ENCODE results near the gene ATXN7. TPM values are rescaled to one million over a fixed set of nuclear protein-coding genes. Genes with fewer than 3 reads are reported as not detected.

Gene ATXN7
- total RNA-seq, 2 experiments from 2014 or later = 15.2 to 35.2 TPM

DNA sequence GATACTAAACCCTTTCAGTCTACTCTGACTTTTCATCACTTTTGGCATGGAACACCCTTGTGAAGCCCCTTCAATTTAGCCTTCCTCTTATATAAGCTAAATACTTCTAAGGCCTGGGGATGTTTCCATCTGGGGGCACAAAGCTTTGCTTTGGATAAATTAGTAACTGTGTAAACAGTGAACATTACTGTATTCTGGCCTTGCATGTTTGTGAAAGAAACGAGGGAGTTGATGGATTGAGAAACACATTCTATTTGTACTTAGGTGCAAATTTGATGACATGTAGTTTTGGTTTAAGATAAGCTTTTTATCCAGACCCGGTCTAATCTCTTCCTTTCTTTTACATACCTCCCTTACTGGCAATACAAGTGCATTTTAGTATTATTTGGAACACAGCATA lies 139.9 kb downstream of the ATXN7 start:
- intact Hi-C loops (cut with micrococcal nuclease; ENCODE audit: unreplicated experiment) = no loop called here
- Histone ChIP-seq H3K27ac (ENCODE audit: low read depth, low read length, poor library complexity, severe bottlenecking) (no peak overlapping the region), H2AFZ (ENCODE audit: low read length) (no peak overlapping the region), H3K4me3 (ENCODE audit: low read depth, low read length, poor library complexity, severe bottlenecking) (no peak overlapping the region), H4K20me1 (ENCODE audit: insufficient read depth, low read length) (no peaks in the 10 kb centered on the region), H3K36me3 (ENCODE audit: insufficient read depth, low read length) (peaks cover 94% of the 10 kb centered on the region), H3K9me3 (ENCODE audit: low read length) (no peaks in the 10 kb centered on the region), H3K4me2 (ENCODE audit: low read length) (no peak overlapping the region), H3K4me1 (ENCODE audit: insufficient read depth, low read length, poor library complexity, severe bottlenecking) (no peaks in the 10 kb centered on the region), H3K79me2 (ENCODE audit: insufficient read depth, low read depth, low read length) (no peaks in the 10 kb centered on the region), H3K9me2 (ENCODE audit: insufficient read depth, low read length) (no peaks in the 10 kb centered on the region)
- POLR2A ChIA-PET = interaction anchor here (0.6 kb wide), 1 partner anchor 25 kb away, joined by 3 read pairs; no protein-coding TSS in a partner anchor
- CTCF ChIA-PET (ENCODE audit: unreplicated experiment) = no interaction called here
- no TSS peak for BruUV-seq (replicated peaks)
- TF ChIP-seq, protein P1, sequence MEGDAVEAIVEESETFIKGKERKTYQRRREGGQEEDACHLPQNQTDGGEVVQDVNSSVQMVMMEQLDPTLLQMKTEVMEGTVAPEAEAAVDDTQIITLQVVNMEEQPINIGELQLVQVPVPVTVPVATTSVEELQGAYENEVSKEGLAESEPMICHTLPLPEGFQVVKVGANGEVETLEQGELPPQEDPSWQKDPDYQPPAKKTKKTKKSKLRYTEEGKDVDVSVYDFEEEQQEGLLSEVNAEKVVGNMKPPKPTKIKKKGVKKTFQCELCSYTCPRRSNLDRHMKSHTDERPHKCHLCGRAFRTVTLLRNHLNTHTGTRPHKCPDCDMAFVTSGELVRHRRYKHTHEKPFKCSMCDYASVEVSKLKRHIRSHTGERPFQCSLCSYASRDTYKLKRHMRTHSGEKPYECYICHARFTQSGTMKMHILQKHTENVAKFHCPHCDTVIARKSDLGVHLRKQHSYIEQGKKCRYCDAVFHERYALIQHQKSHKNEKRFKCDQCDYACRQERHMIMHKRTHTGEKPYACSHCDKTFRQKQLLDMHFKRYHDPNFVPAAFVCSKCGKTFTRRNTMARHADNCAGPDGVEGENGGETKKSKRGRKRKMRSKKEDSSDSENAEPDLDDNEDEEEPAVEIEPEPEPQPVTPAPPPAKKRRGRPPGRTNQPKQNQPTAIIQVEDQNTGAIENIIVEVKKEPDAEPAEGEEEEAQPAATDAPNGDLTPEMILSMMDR (conservative IDR thresholded peaks at IDR 0.05; ENCODE audit: low read length) = no peak
- no peak for DNase-seq (ENCODE audit: low spot score)

- Histone ChIP-seq H3K36me3 (ENCODE audit: insufficient read depth, low read length) (peaks cover 96% of the 10 kb centered on the region), H3K4me1 (ENCODE audit: insufficient read depth, low read length, poor library complexity, severe bottlenecking) (no peaks in the 10 kb centered on the region), H3K4me3 (ENCODE audit: low read depth, low read length, poor library complexity, severe bottlenecking) (no peak overlapping the region), H4K20me1 (ENCODE audit: insufficient read depth, low read length) (no peaks in the 10 kb centered on the region), H3K9me3 (ENCODE audit: low read length) (no peaks in the 10 kb centered on the region), H3K27ac (ENCODE audit: low read depth, low read length, poor library complexity, severe bottlenecking) (no peak overlapping the region), H2AFZ (ENCODE audit: low read length) (no peak overlapping the region), H3K9me2 (ENCODE audit: insufficient read depth, low read length) (no peaks in the 10 kb centered on the region), H3K4me2 (ENCODE audit: low read length) (no peak overlapping the region), H3K79me2 (ENCODE audit: insufficient read depth, low read depth, low read length) (no peaks in the 10 kb centered on the region)
- no peak for TF ChIP-seq EZH2phosphoT487 (IDR thresholded peaks at IDR 0.05; ENCODE audit: borderline replicate concordance, low read depth, low read length)
- TF ChIP-seq, protein P1 (conservative IDR thresholded peaks at IDR 0.05; ENCODE audit: low read length) = no peak
- DNase-seq (ENCODE audit: low spot score) = no peak
- BruUV-seq (replicated peaks) = no TSS peak
- ChIA-PET POLR2A (interaction anchor here (0.5 to 1.6 kb wide), 9 partner anchors 8 to 175 kb away, joined by 3 to 13 read pairs (median 3); partner anchors contain the start of gene PSMD6), CTCF (ENCODE audit: unreplicated experiment) (interaction anchor here (1.2 to 1.3 kb wide), 2 partner anchors 16 to 31 kb away, joined by 3 read pairs; no protein-coding TSS in a partner anchor)
- intact Hi-C loops (cut with micrococcal nuclease; ENCODE audit: unreplicated experiment) = no loop called here
Observed at GRCh38 chr3:64008017-64008416, 144.3 kb downstream of the ATXN7 start.

DNA sequence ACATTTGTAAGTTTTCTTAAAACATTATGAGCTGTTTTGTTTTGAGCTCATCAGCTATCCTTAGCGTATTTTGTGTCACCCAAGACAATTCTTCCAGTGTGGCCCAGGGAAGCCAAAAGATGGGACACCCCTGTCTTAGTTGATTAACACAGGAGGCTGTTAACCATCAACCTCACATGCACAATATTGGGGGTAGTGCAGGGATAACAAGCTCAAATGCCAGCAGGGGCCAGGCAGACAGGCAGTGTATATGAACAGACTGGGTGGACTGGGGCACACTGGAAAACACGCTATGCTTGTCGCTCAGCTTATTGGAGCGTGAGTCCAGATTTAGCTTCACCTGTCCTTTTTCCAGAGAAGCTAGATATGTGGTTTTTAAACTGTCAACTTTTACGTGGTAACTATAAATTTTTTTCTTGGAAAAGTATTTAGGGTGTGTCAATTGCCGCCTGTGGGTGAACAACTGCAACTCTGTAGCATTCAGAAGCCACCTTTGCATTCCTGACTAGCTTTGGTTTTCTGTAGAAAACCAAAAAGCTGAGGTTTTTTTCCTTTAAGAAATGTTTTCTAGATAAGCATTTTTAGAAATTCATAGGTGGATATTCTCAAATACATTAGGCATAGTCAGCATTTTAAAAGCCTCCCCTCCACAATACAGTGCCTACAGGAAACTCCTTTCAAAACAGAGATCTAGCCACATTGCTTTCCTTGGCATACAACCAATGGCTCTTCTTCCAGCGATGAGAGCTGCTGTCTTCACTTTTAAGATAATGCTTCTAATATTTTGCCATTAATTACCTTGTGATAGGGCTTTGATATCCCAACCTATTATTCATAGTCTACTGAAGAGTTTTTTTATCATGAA lies 145.1 kb downstream of the ATXN7 start:
- no peaks in the 10 kb centered on the region for H3K79me2 ChIP-seq (ENCODE audit: insufficient read depth, low read depth, low read length)
- DNase-seq (ENCODE audit: low spot score) = no peak
- no peaks in the 10 kb centered on the region for H3K9me2 ChIP-seq (ENCODE audit: insufficient read depth, low read length)
- no peaks in the 10 kb centered on the region for H3K4me1 ChIP-seq (ENCODE audit: insufficient read depth, low read length, poor library complexity, severe bottlenecking)
- no peak overlapping the region for H3K4me2 ChIP-seq (ENCODE audit: low read length)
- H3K27ac ChIP-seq (ENCODE audit: low read depth, low read length, poor library complexity, severe bottlenecking) = no peak overlapping the region
- H3K36me3 ChIP-seq (ENCODE audit: insufficient read depth, low read length) = peaks cover 99% of the 10 kb centered on the region
- H4K20me1 ChIP-seq (ENCODE audit: insufficient read depth, low read length) = no peaks in the 10 kb centered on the region
- H3K4me3 ChIP-seq (ENCODE audit: low read depth, low read length, poor library complexity, severe bottlenecking) = no peak overlapping the region
- no peaks in the 10 kb centered on the region for H3K9me3 ChIP-seq (ENCODE audit: low read length)
- TF ChIP-seq EZH2phosphoT487 (IDR thresholded peaks at IDR 0.05; ENCODE audit: borderline replicate concordance, low read depth, low read length) = no peak
- TF ChIP-seq, protein P1 (conservative IDR thresholded peaks at IDR 0.05; ENCODE audit: low read length) = no peak
- no TSS peak for BruUV-seq (replicated peaks)
- intact Hi-C loops (cut with micrococcal nuclease; ENCODE audit: unreplicated experiment) = no loop called here
- POLR2A ChIA-PET = interaction anchor here (0.7 to 1.6 kb wide), 6 partner anchors 9 to 176 kb away, joined by 3 to 13 read pairs (median 4); partner anchors contain the start of gene PSMD6
- CTCF ChIA-PET (ENCODE audit: unreplicated experiment) = interaction anchor here (1.2 to 1.3 kb wide), 2 partner anchors 15 to 30 kb away, joined by 3 read pairs; no protein-coding TSS in a partner anchor
- no peak overlapping the region for H2AFZ ChIP-seq (ENCODE audit: low read length)

Data from OCI-LY7 (cell line).